MM.1S (cell line): ENCODE data around the gene KATNAL2.

Experiments
- CTCF ChIP-seq: fragments of 300-600 bp; sonication (generic); IDR thresholded peaks from 2 replicates; pipeline ENCODE4 v1.5.1; 2016; ENCODE audit warnings: antibody characterized with exemption, low read length, mixed read lengths
- EZH2 ChIP-seq: fragments of 300-600 bp; sonication (generic); optimal IDR thresholded peaks from 2 replicates; pipeline ENCODE3; 2017; ENCODE audit warnings: low read depth, mild to moderate bottlenecking, antibody characterized with exemption, low read length, mixed read lengths
- EZH2phosphoT487 ChIP-seq: fragments of 300-600 bp; sonication (generic); IDR thresholded peaks from 2 replicates; pipeline ENCODE4 v1.6.1; 2018; ENCODE audit warnings: antibody characterized with exemption, low read length

DNA sequence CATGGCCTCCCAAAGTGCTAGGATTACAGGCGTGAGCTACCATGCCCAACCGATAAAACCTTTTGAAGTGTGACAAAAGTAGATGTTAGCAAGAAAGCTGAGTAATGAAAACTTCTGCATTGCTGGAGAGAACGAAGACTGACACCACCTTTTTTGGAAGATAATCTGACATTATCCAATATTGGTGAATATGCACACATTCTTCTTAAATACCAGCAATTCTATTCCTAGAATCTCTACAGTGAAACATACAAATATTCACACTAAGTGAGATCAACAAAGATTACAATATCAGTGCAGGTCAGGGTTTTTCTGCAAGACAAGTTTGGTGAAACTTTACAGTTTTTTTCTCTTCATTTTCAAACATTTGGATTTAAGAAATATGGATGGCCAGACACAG lies 7.9 kb upstream of the KATNAL2 start:
- TF ChIP-seq CTCF: no peak
- TF ChIP-seq EZH2phosphoT487: no peak
- no peak for TF ChIP-seq EZH2
